Adipocyte (in vitro differentiated cells): ENCODE measurements around the gene NOP10.
A peak's percentile ranks its signal among the peaks of the same experiment; 100 is the strongest.
"Not testable (repeated sequence)": the region's sequence is repeated elsewhere in the genome, so short reads cannot be mapped to it uniquely, and the experiment has no call there.

ENCODE experiments used
- DNase-seq: peaks from one replicate; pipeline ENCODE4 v3.0.0-alpha.2; 2015; ENCODE audit warnings: low read depth
- H3K27me3 ChIP-seq: replicated peaks from 2 replicates; pipeline ENCODE4 v1.7.0; 2013; ENCODE audit warnings: mild to moderate bottlenecking, low read length, moderate library complexity; ENCODE audit not compliant: control insufficient read depth, insufficient read depth
- H3K36me3 ChIP-seq: 2 replicates; pipeline ENCODE4 v1.7.0; 2013; ENCODE audit warnings: low read length, mild to moderate bottlenecking, moderate library complexity; ENCODE audit not compliant: control insufficient read depth, insufficient read depth, severe bottlenecking
- H3K4me1 ChIP-seq: 2 replicates; pipeline ENCODE4 v1.7.0; 2013; ENCODE audit warnings: mild to moderate bottlenecking, low read length, moderate library complexity; ENCODE audit not compliant: control insufficient read depth, insufficient read depth
- H3K4me3 ChIP-seq: 2 replicates; pipeline ENCODE4 v1.7.0; 2013; ENCODE audit warnings: mild to moderate bottlenecking, low read length, moderate library complexity
- H3K9ac ChIP-seq: 2 replicates; pipeline ENCODE4 v1.7.0; 2013; ENCODE audit warnings: mild to moderate bottlenecking, low read length, moderate library complexity
- H3K9me3 ChIP-seq: 2 replicates; pipeline ENCODE4 v1.7.0; 2013; ENCODE audit warnings: mild to moderate bottlenecking, low read length, moderate library complexity; ENCODE audit not compliant: control insufficient read depth

Gene NOP10

GRCh38 chr15:34342737-34343575 is at the start of gene NOP10, which contains the start of gene NUTM1:
Gene NOP10 (minus strand): TSS chr15:34343136. CDS start chr15:34343073, 63 bp downstream.
Gene NUTM1 (plus strand): TSS chr15:34343315. CDS start chr15:34343697, 382 bp downstream.
- DNase-seq: peak; percentile 96
- no peaks in the 10 kb centered on the region for H3K9me3 ChIP-seq

GRCh38 chr15:34389594-34390086 is 46.7 kb upstream of the NOP10 start:
- H3K4me3 ChIP-seq, H3K4me1 ChIP-seq, H3K27me3 ChIP-seq, H3K36me3 ChIP-seq, H3K9ac ChIP-seq, H3K9me3 ChIP-seq, DNase-seq: not testable (repeated sequence)

More at GRCh38 chr15:34342737-34343575, at the start of gene NOP10, which contains the start of gene NUTM1:
- peaks cover 11% of the 10 kb centered on the region for H3K36me3 ChIP-seq
- peaks cover 17% of the 10 kb centered on the region for H3K4me1 ChIP-seq
- peak within 1 kb of the TSS; percentile 93 for H3K9ac ChIP-seq
- no peaks in the 10 kb centered on the region for H3K27me3 ChIP-seq
- peak within 1 kb of the TSS; percentile 97 for H3K4me3 ChIP-seq

- not testable (repeated sequence) for H3K4me1 ChIP-seq, H3K9me3 ChIP-seq, DNase-seq, H3K4me3 ChIP-seq, H3K36me3 ChIP-seq, H3K27me3 ChIP-seq, H3K9ac ChIP-seq
These were observed 39.0 kb upstream of the NOP10 start for GRCh38 chr15:34381829-34382521.

- H3K27me3 ChIP-seq, H3K4me3 ChIP-seq: not testable (repeated sequence)
These were observed 37.6 kb upstream of the NOP10 start for GRCh38 chr15:34380491-34380890.

GRCh38 chr15:34376856-34377255 is 33.9 kb upstream of the NOP10 start:
- Histone ChIP-seq H3K9ac (no peak overlapping the region), H3K4me3 (no peak overlapping the region), H3K36me3 (no peaks in the 10 kb centered on the region), H3K4me1 (no peaks in the 10 kb centered on the region), H3K27me3 (no peaks in the 10 kb centered on the region), H3K9me3 (no peaks in the 10 kb centered on the region)
- DNase-seq: no peak

More at GRCh38 chr15:34380491-34380890, 37.6 kb upstream of the NOP10 start:
- H3K9ac ChIP-seq, H3K4me1 ChIP-seq, DNase-seq, H3K36me3 ChIP-seq, H3K9me3 ChIP-seq: not testable (repeated sequence)

- H3K4me1 ChIP-seq, H3K9me3 ChIP-seq, H3K27me3 ChIP-seq, DNase-seq, H3K9ac ChIP-seq, H3K36me3 ChIP-seq, H3K4me3 ChIP-seq: not testable (repeated sequence)
These were observed 32.6 kb upstream of the NOP10 start for GRCh38 chr15:34375541-34375940.

- Histone ChIP-seq H3K27me3 (no peaks in the 10 kb centered on the region), H3K9ac (no peak overlapping the region), H3K9me3 (no peaks in the 10 kb centered on the region), H3K36me3 (no peaks in the 10 kb centered on the region), H3K4me1 (no peaks in the 10 kb centered on the region), H3K4me3 (no peak overlapping the region)
- DNase-seq: no peak
These were observed 31.9 kb upstream of the NOP10 start for GRCh38 chr15:34374816-34375215.

- H3K27me3 ChIP-seq: no peaks in the 10 kb centered on the region
- no peak overlapping the region for H3K4me3 ChIP-seq
- no peaks in the 10 kb centered on the region for H3K9me3 ChIP-seq
- DNase-seq: no peak
- no peaks in the 10 kb centered on the region for H3K36me3 ChIP-seq
- no peak overlapping the region for H3K9ac ChIP-seq
- no peaks in the 10 kb centered on the region for H3K4me1 ChIP-seq
These were observed 31.0 kb upstream of the NOP10 start for GRCh38 chr15:34373951-34374350.

- no peak for DNase-seq
- Histone ChIP-seq H3K9ac (no peak overlapping the region), H3K4me1 (peaks cover 12% of the 10 kb centered on the region), H3K27me3 (no peaks in the 10 kb centered on the region), H3K4me3 (no peak overlapping the region), H3K36me3 (no peaks in the 10 kb centered on the region), H3K9me3 (no peaks in the 10 kb centered on the region)
These were observed 27.7 kb upstream of the NOP10 start for GRCh38 chr15:34370643-34371042.

- H3K9ac ChIP-seq: no peak overlapping the region
- no peak for DNase-seq
- no peaks in the 10 kb centered on the region for H3K9me3 ChIP-seq
These were observed 27.2 kb upstream of the NOP10 start for GRCh38 chr15:34370129-34370528.

More at GRCh38 chr15:34370129-34370528, 27.2 kb upstream of the NOP10 start:
- no peaks in the 10 kb centered on the region for H3K27me3 ChIP-seq
- H3K36me3 ChIP-seq: no peaks in the 10 kb centered on the region
- peaks cover 14% of the 10 kb centered on the region for H3K4me1 ChIP-seq
- no peak overlapping the region for H3K4me3 ChIP-seq
